HG02798 (cell line): ENCODE results near the gene ITPA.
"Not testable (repeated sequence)": the region's sequence is repeated elsewhere in the genome, so short reads cannot be mapped to it uniquely, and the experiment has no call there.

Experiments used
- ATAC-seq: cut with Tn5 transposase; IDR thresholded peaks from one replicate; pipeline ENCODE4 v1.9.1; 2021; ENCODE audit warnings: mild to moderate bottlenecking; ENCODE audit not compliant: unreplicated experiment, poor library complexity

The ITPA gene

DNA sequence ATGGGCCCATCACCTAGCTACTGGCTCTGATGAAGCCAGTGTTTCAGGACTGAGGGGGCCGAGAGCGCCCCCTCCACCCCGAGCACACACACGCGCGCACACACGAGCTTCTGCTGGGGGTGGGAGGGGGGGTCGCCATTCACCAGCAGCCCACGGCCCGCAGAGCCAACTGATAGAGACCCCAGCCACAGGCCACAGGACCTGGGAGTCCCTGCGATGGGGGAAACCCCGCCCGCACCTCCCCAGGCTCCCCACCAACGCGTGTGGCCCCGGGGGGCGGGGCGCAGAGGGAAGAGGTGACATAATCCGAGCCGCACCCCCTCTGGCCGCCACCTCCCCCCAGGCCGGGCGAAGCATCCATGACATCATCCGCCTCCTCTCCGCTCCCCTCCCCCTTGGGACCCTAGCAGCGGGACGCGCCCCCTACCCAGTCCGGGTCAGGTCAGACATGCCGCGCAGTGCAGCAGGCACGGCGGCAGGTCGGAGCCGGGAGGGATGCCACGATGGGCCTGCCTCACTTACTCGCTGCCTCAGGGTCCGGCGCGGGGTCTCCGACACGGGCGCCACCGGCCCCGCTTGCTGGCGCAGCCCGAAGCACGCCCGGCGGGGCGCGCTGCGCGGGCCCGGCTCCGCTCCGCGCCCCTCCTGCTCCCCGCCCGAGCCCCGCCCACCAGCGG is 36.2 kb upstream of the ITPA start, which contains the start of gene LZTS3:
Gene LZTS3, minus strand, starts transcription at position 617 of the 677 bp plus-strand sequence. CDS start 6,386 bp downstream, outside the sequence.
- ATAC-seq: peak; percentile 55

DNA sequence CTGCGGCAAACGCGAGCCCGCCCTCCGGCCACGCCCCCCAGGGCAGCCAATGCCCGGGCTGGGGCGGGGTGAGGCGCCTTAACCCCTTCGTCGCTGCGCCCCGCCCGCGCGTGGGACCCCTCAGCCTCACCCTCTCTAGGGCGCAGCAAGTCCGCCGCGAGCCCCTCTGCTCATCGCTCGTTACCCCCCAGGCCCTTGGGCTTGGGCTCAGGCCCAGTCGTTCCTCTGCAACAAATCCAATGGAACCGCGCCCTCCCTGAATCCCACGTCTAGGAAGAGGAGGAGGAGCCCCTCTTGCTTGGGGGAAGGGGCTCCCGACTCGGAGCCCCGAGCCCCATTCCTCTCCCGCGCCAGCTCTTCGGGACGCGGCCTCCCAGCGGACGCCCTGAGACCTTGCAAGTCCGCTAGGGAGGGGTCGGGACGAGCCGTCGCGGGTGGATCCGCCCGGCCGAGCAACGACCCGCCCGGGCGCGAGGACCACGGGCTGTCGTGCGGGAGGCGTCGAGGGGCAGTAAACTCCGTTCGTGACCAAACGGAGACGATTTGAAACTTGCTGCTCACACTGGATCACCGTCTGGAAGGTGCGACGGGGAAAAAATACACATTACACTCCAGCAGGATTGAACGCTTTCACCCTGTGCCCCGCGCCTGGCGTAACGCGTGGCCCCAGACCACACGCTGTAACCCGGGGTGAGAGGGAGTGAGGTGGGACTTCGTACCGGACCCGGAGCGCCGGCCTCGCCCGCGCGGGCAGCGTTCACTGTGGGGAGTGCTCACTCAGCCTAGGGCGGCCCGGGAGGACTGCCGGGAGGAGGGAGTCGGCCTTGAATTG is 35.5 kb upstream of the ITPA start:
- peak; percentile 92 for ATAC-seq

DNA sequence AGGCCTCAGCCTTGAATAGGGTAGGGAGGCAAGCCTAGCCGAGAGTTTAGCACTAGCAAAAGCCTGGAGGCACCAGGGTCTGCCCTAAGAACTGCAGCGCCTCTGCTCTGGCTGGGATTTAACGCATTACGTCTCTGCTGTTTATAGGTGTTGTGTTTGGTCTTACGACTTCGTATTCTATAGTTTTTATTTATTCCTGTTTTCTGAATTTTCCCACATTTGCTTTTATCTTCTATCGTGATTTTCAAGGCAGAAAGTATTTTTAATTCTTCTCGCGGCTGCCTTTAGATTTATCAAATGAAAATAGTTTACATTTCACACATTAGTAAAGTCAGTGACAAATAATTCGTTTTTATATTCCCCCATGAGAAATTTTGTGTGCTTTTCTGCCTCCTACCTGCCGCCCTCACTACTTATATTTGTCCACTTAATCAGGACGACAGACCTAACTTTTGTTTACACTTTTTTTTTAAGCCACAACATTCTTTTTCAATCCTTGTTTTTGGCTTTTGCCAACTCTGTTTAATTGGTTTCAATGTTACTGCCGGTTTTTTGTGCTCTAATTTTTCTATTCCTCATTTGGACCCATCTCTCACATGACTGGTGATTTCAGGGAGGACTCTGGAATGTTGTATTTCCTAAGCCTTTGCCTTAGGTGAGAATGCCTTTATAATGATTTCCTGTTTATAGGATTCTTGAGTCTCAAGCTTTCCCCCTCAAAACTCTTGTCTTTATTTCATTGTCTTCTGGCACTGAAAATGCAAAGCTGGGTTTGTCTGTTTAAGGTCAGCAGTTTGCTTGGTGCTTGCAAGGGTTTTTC is 34.6 kb upstream of the ITPA start:
- ATAC-seq: no peak

DNA sequence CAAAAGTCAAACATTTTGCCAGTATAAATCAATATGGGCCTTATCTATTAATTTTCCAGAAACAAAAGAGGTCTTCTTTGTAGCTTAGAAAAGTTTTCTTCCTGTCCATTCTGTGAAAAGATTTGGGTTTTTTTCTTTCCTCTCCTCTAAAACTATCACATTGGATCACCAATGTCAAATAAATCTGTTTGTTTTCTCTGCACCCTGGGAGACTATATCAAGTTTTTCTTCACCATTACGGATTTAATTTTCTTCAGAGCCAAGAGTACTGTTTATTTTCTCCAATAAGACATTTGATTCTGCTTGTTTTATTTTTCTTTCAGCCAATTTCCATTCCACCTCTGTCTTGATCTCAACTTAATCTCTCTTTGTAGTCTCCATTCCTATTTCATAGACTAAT is 34.0 kb upstream of the ITPA start:
- no peak for ATAC-seq

DNA sequence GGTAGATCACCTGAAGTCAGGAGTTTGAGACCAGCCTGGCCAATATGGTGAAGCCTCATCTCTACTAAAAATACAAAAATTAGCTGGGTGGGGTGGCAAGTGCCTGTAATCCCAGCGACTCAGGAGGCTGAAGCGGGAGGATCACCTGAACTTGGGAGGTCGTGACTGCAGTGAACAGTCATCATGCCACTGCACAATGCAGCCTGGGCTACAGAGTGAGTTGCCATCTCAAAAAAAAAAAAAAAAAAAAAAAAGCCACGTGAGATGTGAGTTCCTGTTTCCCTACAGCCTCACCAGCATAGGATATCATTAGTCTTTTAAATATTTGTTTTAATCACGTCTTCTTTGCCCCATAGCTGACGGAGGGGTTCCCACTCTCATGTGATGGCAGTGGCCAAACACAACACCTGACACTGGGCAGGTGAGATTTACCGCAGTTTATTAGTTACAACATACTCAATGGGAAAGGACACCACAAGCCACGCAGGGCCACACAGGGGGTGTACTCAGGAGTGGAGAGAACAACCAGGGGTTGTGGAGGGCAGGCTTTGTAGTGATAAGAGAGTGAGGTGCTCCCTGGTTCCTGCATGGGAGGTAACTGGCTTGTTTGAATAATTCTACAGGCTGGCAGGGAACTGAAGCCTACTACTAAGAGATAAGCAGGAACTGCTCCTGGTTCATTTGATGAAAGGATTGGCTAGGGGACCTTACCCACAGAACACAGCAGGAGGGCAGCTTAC is 31.4 kb upstream of the ITPA start:
- ATAC-seq: no peak

DNA sequence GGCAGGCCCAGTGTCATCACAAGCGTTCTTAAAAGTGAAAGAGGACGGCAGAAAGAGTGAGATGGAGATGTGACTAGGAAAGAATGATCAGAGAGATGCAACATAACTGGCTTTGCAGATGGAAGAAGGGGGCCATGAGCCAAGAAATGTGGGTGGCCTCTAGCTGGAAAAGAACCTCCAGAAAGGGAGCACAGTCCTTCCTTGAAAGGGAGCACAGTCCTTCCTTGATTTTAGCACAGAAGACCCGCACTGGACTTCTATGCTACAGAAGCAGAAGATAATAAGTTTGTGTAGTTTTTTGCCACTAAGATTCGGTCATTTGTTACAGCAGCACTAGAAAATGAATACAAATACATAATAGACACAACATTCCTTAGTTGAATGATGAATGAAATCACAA is 29.0 kb upstream of the ITPA start:
- ATAC-seq: no peak

DNA sequence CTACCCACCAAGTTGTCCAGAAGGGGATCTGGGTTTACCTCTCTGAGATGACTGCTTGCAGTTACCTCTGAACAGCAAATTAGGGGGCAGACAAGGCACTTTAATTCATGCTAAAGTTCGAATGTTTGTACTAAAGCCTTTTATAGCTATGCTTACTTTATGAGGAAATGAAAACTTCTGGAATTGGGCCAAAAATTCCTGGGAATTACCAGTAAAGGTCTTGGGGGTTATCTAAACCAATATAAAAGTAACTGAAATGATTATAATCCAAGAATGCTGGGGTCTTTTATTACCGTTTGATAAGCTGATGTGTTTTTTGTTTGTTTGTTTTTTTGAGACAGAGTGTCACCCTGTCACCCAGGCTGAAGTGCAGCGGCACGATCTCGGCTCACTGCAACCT is 28.0 kb upstream of the ITPA start:
- ATAC-seq: no peak

DNA sequence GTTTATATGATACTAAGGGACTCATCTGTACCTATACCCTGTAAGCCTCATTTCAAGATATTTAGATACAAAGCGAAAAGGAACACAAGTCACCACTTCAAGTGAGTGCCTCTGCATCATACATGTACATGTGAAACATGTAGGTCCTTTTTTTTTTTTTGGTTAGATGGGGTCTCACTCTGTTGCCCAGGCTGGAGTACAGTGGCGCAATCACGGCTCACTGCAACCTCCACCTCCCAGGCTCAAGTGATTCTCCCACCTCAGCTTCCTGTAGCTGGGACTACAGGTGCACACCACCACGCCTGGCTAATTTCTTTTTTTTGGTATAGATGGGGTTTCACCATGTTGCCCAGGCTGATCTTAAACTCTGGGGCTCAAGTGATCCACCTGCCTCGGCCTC is 26.9 kb upstream of the ITPA start:
- ATAC-seq: not testable (repeated sequence)

DNA sequence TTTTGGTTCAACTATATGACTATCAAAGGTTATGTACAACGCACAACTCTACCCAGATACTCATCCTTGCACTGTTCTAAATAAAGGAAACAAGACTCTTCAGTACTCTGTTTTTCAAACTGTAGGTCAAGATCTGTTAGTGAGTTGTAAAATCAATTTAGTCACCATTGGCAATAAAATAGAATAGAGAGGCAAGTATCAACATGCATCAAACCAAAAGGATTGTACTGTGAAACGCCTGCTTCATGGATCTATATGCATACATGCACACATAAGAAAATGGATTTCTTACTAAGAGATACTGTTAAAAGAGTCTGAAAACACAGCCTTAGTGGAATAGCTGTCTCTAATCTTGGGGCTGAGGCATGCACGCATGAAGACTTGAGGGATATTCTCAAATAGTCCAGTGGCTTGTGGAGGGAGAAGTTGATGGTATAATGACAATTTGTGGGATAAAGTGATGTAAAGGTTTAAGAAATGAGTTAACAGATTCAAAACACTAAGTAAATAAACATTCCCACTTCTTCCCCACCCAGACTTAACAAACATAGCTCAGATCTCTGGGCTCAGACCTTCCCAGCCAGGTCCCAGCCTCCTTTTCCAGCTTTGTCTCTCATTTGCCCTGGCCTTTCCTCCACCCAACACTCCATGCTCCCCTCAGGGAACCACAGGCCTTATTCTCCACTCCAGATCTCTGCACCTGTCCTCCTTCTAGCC is 25.2 kb upstream of the ITPA start:
- ATAC-seq: no peak

DNA sequence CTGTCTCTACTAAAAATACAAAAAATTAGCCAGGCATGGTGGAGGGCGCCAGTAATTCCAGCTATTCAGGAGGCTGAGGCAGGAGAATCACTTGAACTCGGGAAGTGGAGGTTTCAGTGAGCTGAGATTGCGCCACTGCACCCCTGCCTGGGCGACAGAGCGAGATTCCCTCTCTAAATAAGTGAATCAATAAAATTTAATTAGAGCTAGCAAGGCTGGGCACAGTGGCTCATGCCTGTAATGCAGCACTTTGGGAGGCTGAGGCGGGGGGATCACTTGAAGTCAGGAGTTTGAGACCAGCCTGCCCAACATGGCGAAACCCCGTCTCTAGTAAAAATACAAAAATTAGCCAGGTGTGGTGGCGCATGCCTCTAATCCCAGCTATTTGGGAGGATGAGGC is 21.4 kb upstream of the ITPA start:
- ATAC-seq: not testable (repeated sequence)

DNA sequence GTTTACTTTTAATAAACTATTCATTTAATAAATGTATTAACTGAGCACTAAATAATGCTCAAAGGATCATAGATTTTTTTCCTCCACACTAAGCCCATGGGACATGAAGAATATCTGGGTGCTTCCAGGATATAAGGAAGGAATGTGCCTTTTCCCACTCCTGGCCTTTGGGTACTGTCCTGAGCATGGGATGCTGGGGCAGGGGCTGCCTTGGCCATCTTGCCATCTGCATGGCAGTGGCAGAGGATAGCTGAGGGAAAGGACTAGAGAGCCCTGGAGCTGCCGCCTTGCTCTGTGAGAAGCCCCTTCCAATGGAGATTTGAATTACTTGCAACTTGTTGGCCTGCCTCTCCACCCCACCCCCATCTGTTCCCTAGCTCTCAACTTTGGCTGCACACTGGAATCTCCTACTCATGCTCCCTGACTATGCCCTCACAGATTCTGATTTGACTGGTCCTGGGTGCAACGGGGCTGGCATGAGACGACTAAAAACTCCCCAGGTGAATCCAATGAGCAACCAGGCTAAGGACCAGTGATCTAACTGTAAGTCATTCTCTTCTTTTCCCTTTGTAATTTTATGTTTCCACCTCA is 20.4 kb upstream of the ITPA start:
- no peak for ATAC-seq

DNA sequence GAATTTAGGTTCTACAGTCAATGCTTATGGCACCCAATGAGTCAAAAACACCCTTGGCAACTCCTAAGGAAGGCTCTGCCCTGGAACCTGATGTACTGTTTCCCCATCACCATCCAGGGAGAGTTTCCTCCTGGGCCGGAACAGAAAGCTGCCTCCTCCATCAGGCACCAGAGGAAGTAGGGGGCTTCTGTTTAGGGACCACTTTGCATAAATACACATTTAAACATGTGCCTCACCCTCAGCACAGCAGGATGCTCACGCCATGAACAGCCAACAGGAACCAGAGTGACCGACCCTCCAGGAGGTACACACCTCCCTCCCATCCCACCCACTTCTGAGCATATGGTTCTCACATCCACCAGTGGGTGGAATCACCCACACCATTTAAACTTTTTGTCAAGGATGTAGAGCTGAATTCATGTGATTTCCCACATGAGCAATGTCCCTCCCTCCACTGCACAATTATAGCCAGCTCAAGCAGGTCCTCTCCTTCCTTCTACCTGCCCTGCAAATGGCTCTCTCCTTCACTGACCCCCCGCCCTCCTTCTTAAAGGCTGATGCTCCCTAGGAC is 19.7 kb upstream of the ITPA start:
- no peak for ATAC-seq

DNA sequence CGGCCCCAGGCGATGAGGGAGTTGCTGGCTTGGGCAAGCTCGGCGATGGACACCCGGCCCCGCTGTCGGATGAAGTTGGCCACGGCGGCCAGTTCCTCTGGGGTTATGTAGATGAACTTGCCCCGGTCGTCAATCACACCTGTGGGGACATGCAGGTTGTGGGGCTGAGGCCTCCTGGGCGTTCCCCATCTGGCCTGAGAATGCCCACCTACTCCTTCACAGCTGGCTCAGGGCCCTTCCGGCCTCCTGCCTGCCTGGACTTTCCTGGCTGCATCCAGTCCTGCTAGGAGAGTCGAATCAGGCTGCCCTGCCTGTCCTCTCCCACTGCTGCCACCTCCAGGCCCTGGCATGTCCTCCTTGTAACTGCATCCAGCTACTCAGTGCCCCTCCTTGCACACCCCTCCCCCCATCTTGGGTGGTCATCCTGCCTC is 18.6 kb upstream of the ITPA start:
- ATAC-seq: no peak

DNA sequence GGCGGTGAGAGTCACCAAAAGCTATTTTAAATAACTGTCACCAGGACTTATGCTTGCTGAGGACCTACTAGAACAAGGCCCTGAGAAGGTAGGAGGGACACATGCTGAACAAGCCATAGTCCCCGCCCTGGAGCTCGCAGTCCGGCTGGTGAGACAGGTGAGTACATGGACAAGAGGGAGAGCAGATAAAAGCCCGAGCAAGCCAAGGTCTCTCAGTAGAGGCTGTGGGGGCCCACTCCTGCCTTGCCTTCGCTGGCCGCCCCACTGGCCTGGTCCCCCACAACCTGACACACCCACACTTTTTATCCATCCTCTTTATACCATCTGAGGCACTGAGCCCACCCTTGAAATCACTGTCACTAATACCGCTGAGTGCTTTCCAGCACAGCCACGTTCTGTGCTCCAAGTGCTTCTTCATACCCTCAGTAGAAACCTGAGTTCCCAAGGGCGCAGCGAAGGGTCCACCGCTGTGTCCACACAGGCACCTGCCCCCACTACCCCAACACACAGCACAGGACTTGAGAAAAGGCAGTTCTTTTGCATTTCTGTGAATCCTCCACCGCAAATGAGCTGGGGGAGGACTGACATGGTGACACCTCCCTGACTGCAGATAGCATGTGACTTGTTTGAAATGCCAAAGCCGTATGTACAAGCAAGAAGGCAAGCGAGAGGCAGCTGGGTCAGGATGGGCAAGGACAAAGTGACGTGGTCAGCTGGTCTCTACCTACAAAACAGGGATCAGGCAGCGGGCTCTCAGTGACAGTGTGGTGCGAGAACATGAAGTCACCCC is 16.9 kb upstream of the ITPA start:
- no peak for ATAC-seq

DNA sequence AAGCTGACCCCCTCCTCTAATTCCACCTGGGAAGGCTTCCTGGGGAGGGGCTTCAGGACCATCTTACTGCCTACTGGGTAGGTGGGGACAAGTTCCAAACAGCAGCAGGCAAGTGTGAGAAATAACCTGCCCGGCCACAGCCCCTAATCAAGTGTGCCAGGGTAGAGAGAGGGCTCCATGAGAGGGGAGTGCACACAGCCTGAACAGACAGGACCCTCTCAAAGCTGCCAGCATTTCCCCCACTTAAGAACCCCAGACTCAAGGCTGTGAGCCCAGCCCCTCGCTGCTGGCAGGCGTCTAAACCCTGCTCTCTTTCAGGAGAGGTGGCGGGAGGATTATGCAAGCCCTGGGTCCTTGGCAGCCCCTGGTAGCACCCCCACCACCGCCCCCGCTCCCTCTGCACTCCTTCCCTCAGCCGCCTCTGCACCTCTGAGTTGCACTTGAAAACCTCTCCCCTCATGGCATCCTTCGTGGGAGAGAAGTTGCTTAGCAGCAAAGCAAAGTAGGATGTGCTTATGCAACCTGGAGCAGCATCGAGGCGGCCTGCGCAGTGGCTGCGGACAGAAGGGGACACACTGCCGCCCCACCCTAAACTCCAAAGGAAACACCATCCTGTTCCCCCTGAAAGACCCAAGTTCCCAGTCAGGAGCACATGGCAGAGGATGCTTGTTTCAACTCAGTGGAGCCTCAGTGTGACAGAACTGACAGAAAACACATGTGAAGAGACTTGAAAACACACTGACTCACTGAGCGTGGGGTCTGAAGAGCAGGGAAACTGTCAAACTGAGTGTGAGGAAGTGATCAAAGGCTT is 15.3 kb upstream of the ITPA start:
- ATAC-seq: no peak

DNA sequence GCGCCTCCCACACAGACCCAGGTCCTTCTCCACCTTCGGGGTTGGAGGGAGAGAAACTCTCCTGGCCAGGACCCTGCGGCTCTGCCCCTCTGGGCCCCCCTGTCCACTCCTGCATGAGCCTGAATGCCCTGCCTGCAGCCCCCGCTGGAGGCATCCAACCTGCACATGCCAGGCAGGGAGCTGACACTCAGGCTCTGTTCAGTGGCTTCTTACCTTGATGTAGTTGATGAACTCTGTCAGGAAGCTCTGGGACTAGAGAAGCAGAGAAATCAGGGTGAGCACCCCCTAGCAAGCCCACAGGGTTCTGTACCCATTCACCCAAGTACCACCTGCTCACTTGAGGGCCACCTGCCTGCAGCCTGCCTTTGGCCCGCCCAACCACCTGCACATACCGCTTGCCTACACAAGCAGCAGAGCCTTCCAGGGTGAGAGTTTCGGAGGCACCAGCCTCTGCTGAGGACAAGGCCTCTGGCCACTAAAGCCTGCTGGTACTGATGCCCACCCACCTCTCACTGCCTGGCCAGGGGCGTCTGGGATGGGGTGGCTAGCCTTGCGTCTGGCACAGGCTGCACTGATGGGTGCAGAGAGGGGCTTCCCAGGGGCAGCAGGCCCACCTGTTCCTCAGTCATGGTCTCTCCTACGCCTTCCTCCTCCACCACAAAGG is 14.5 kb upstream of the ITPA start:
- no peak for ATAC-seq
